ENCODE data around the gene KCTD20.

DNA sequence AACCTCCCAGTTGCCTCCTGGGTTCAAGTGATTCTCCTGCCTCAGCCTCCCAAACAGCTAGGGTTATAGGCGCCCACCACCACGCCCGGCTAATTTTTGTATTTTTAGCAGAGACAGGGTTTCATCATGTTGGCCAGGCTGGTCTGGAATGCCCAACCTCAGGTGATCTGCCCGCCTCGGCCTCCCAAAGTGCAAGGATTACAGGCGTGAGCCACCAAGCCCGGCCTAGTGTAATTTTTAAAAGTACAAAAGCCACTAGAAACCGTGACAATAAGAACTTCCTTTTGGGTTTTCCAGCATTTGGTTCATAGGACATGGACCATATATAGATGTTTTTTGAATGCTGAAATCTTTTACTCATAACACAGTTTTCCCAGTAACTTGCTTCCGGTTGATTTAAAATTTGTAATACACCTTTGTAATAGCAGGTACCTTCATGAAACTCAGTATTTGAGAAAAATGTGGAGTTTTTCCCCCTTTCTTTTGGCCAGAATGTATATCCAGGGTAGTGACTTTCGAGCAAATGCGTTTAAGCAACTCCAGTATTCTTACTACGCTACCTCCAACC, 613 bp upstream of the KCTD20 start:
- TF ChIP-seq EZH2 (IDR thresholded peaks at IDR 0.05) (no peak), POLR2AphosphoS5 (IDR thresholded peaks at IDR 0.05; ENCODE audit: borderline replicate concordance, low read depth, low read length) (no peak)

Measured in SK-N-MC (cell line).